ENCODE data around the gene CCDC8. TPM values are rescaled to one million over a fixed set of nuclear protein-coding genes. Genes with fewer than 3 reads are reported as not detected.

Gene CCDC8
- total and polyA plus RNA-seq, 10 donors: 0.46 to 4.4 (median 2.5) TPM

DNA sequence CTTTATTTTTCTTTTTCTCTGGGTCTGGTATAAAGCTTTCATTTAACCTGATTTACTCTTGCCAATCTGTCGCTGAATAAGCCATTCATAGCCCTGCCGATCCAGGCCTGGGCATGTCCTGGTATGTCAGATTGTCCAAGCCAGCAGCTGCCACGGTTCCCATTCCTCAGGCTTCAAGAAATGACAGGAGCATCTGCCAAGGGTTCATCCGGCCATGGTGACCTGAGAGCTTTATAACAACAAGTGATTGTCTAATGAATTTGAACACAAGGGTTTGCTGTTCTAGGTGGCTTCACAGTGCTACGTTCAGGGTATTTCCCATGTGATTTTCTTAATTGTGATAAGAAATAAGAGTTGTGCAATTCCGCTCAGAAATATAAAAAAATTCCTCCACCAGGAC is 38.0 kb upstream of the CCDC8 start:
- intact Hi-C loops (cut with DNase I; ENCODE audit: low total_unique reads): no loop called here
- 76 to 88% (median 80%) methylated on average over 6 of the region's 6 CpGs for WGBS, 5 donors
- Histone ChIP-seq H3K27me3 (replicated peaks in 1 of 7) (peaks cover 0 to 12% (median 0%) of the 10 kb centered on the region in 7 donors), H3K4me1 (no peaks in the 10 kb centered on the region), H3K36me3 (no peaks in the 10 kb centered on the region), H3K4me3 (no peak overlapping the region), H3K27ac (no peak overlapping the region), H3K9me3 (peaks cover 0 to 11% (median 9%) of the 10 kb centered on the region in 8 donors)
- TF ChIP-seq POLR2A (IDR thresholded peaks at IDR 0.05) (no peak), POLR2AphosphoS5 (IDR thresholded peaks at IDR 0.05) (no peak)
- TF ChIP-seq, protein P1, sequence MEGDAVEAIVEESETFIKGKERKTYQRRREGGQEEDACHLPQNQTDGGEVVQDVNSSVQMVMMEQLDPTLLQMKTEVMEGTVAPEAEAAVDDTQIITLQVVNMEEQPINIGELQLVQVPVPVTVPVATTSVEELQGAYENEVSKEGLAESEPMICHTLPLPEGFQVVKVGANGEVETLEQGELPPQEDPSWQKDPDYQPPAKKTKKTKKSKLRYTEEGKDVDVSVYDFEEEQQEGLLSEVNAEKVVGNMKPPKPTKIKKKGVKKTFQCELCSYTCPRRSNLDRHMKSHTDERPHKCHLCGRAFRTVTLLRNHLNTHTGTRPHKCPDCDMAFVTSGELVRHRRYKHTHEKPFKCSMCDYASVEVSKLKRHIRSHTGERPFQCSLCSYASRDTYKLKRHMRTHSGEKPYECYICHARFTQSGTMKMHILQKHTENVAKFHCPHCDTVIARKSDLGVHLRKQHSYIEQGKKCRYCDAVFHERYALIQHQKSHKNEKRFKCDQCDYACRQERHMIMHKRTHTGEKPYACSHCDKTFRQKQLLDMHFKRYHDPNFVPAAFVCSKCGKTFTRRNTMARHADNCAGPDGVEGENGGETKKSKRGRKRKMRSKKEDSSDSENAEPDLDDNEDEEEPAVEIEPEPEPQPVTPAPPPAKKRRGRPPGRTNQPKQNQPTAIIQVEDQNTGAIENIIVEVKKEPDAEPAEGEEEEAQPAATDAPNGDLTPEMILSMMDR (IDR thresholded peaks at IDR 0.05 in 8 of 11, conservative IDR thresholded peaks at IDR 0.05 in 3 of 11): no peak
- DNase-seq: no peak

DNA sequence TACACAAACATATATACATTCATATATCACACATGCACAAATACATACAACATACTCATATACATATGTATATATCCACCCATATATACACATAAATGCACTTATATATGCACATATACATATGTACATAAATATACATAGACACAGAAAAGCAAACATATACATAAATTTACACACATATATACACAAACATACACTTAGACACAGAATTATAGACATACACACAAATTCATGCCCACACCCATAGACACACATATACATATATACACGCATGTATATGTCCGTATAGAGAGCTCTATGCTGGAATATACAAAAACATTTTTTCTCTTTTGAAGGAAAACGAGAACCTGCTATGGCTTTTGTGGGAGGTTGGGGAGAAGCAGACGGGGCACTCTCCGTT is 37.4 kb upstream of the CCDC8 start:
- Histone ChIP-seq H3K27ac (no peak overlapping the region), H3K9me3 (peaks cover 0 to 11% (median 9%) of the 10 kb centered on the region in 8 donors), H3K4me1 (no peaks in the 10 kb centered on the region), H3K4me3 (no peak overlapping the region), H3K36me3 (no peaks in the 10 kb centered on the region), H3K27me3 (replicated peaks in 1 of 7) (peaks cover 0 to 7% (median 0%) of the 10 kb centered on the region in 7 donors)
- WGBS, 5 donors: 76 to 95% (median 86%) methylated on average over 5 of the region's 5 CpGs
- intact Hi-C loops (cut with DNase I; ENCODE audit: low total_unique reads): no loop called here
- DNase-seq: no peak
- TF ChIP-seq POLR2A (IDR thresholded peaks at IDR 0.05) (no peak), POLR2AphosphoS5 (IDR thresholded peaks at IDR 0.05) (no peak)
- TF ChIP-seq, protein P1 (IDR thresholded peaks at IDR 0.05 in 8 of 11, conservative IDR thresholded peaks at IDR 0.05 in 3 of 11): no peak

DNA sequence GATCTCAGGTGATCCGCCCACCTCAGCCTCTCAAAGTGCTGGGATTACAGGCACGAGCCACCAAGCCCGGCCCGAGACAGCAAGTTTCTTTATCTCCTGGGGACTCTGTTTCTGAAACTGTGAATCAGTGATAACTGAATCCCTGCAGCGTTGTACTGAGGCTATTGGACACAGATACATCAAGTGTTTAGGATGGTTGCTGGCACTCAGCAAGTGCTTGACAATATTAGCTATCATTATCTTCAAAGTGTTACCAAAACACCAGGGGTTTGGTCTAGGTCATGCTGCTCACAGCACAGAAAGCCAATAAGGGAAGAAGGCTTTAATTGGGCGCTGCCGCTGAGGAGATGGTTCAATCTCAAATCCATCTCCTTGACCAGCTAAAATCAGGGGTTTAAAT is 35.9 kb upstream of the CCDC8 start:
- no peaks in the 10 kb centered on the region for H3K27me3 ChIP-seq (replicated peaks in 1 of 7)
- intact Hi-C loops (cut with DNase I; ENCODE audit: low total_unique reads): no loop called here
- no peak overlapping the region for H3K4me3 ChIP-seq
- H3K27ac ChIP-seq: no peak overlapping the region
- TF ChIP-seq, protein P1 (IDR thresholded peaks at IDR 0.05 in 8 of 11, conservative IDR thresholded peaks at IDR 0.05 in 3 of 11): no peak
- H3K9me3 ChIP-seq: peaks cover 0 to 11% (median 9%) of the 10 kb centered on the region in 8 donors
- no peaks in the 10 kb centered on the region for H3K36me3 ChIP-seq
- WGBS, 5 donors: 57 to 68% (median 60%) methylated on average over 7 of the region's 7 CpGs
- DNase-seq: no peak
- no peaks in the 10 kb centered on the region for H3K4me1 ChIP-seq

DNA sequence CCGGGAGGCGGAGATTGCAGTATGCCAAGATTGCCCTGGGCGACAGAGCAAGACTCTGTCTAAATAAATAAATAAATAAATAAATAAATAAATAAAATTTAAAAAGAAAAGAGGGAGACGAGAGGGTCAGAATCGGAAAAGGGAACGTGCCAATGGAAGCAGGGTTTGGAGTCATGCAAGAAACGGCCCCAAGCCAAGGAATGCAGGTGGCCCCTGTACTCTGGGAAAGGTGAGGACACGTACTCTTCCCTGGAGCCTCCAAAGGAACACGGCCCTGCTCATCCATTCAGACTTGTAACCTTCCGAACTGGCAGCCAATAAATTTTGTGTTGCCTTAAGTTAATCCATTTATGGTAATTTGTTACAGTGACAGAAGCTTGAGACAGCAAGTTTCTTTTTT is 35.2 kb upstream of the CCDC8 start:
- DNase-seq: no peak
- intact Hi-C loops (cut with DNase I; ENCODE audit: low total_unique reads): no loop called here
- 88 to 96% (median 92%) methylated on average over 10 of the region's 10 CpGs for WGBS, 5 donors

More for the DNA sequence above, 35.2 kb upstream of the CCDC8 start:
- H3K4me3 ChIP-seq: no peak overlapping the region
- no peaks in the 10 kb centered on the region for H3K4me1 ChIP-seq
- TF ChIP-seq POLR2AphosphoS5 (IDR thresholded peaks at IDR 0.05): no peak
- TF ChIP-seq POLR2A (IDR thresholded peaks at IDR 0.05): no peak
- TF ChIP-seq, protein P1 (IDR thresholded peaks at IDR 0.05 in 8 of 11, conservative IDR thresholded peaks at IDR 0.05 in 3 of 11): no peak
- H3K36me3 ChIP-seq: no peaks in the 10 kb centered on the region
- no peaks in the 10 kb centered on the region for H3K27me3 ChIP-seq (replicated peaks in 1 of 7)
- peaks cover 0 to 11% (median 9%) of the 10 kb centered on the region in 8 donors for H3K9me3 ChIP-seq
- no peak overlapping the region for H3K27ac ChIP-seq
